ENCODE results near the gene FFAR4.

GRCh38 chr10:93601774-93602162 lies 35.3 kb downstream of the FFAR4 start:
- TF ChIP-seq CTCF (IDR thresholded peaks at IDR 0.05) (no peak), TCF7L2 (IDR thresholded peaks at IDR 0.05; ENCODE audit: low read depth, low read length) (no peak)

Measured in Panc1 (cell line).